GM12878 (cell line): ENCODE results near the gene SELENOM.

Source experiments
- BCL11A ChIP-seq: IDR thresholded peaks from 2 replicates; pipeline ENCODE4 v1.6.1; 2011; ENCODE audit warnings: low read depth, low read length
- CHD1 ChIP-seq: IDR thresholded peaks from 2 replicates; pipeline ENCODE4 v1.6.1; 2012; ENCODE audit warnings: low read depth, low read length, improper control_type of control experiment
- CTCF ChIP-seq, 3 experiments: IDR thresholded peaks in 2 of 3; conservative IDR thresholded peaks in 1 of 3; 2 replicates each; pipeline ENCODE4 v1.5.1; 2011; ENCODE audit warnings: low read depth in 3 of 3, low read length in 3 of 3, mild to moderate bottlenecking in 3 of 3, control low read depth in 2 of 3, moderate library complexity in 2 of 3, inconsistent platforms in 1 of 3, mixed read lengths in 1 of 3; ENCODE audit not compliant: control insufficient read depth in 2 of 3, insufficient read depth in 1 of 3; ENCODE audit errors: extremely low read depth in 1 of 3
- CUX1 ChIP-seq: IDR thresholded peaks from 2 replicates; pipeline ENCODE4 v1.6.1; 2012; ENCODE audit warnings: improper control_type of control experiment, low read depth, low read length; ENCODE audit not compliant: insufficient replicate concordance
- LARP7 ChIP-seq: fragments of 450-650 bp; IDR thresholded peaks from 2 replicates; pipeline ENCODE4 v1.6.1; 2017; ENCODE audit warnings: mild to moderate bottlenecking
- POLR2A ChIP-seq: IDR thresholded peaks from 2 replicates; pipeline ENCODE4 v1.6.1; 2011; ENCODE audit warnings: low read depth, mild to moderate bottlenecking, low read length
- RAD21 ChIP-seq: IDR thresholded peaks from 2 replicates; pipeline ENCODE4 v1.6.1; 2011; ENCODE audit warnings: mild to moderate bottlenecking, low read depth, low read length, moderate library complexity; ENCODE audit not compliant: insufficient read depth
- RUNX3 ChIP-seq: IDR thresholded peaks from 2 replicates; pipeline ENCODE4 v1.6.1; 2012; ENCODE audit warnings: low read length, inconsistent platforms
- TAF1 ChIP-seq: IDR thresholded peaks from 2 replicates; pipeline ENCODE4 v1.6.1; 2011; ENCODE audit warnings: mild to moderate bottlenecking, low read depth, low read length, borderline replicate concordance
- TBL1XR1 ChIP-seq: IDR thresholded peaks from 2 replicates; pipeline ENCODE4 v1.6.1; 2012; ENCODE audit warnings: low read depth, low read length, improper control_type of control experiment
- YY1 ChIP-seq: IDR thresholded peaks from 2 replicates; pipeline ENCODE4 v1.6.1; 2011; ENCODE audit warnings: low read depth, mild to moderate bottlenecking, low read length
- ZNF24 ChIP-seq: fragments of 450-650 bp; IDR thresholded peaks from 2 replicates; pipeline ENCODE4 v1.6.1; 2017; ENCODE audit warnings: antibody characterized with exemption, mild to moderate bottlenecking

DNA sequence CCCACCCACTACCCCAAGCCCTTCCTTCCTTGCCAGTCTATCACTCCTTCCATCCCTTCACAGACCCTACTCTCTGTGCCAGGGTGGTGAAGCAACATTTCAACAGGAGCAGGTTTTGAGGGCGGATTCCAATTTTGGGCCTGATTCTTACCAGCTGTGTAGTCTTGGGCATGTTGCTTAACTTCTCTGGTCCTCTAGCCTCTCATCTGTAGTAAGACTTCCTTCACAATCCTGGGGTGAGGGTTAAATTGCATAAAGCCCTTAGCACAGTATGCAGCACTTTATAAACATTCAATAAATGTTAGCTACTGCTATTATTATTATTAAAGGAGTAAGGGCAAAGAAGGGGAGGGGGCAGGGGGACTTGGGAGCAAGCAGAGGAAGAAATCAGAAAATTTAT lies 47.6 kb upstream of the SELENOM start:
- TF ChIP-seq TBL1XR1 (no peak), CTCF (IDR thresholded peaks at IDR 0.05 in 2 of 3, conservative IDR thresholded peaks at IDR 0.05 in 1 of 3; ENCODE audit: control insufficient read depth in 2 of 3, extremely low read depth in 1 of 3, insufficient read depth in 1 of 3, low read depth in 3 of 3, low read length in 3 of 3) (no peak), BCL11A (no peak), POLR2A (no peak), TAF1 (no peak), CHD1 (no peak), LARP7 (no peak), YY1 (no peak), RAD21 (no peak), CUX1 (no peak), ZNF24 (no peak), RUNX3 (no peak)
